ENCODE data around the gene ETV6. TPM values are rescaled to one million over a fixed set of nuclear protein-coding genes. Genes with fewer than 3 reads are reported as not detected.

Gene ETV6
- total RNA-seq, 1 donor = 11.2 TPM

- no peak for TF ChIP-seq CTCF (IDR thresholded peaks at IDR 0.05; ENCODE audit: insufficient read depth, low read depth, low read length)
- H3K4me3 ChIP-seq (ENCODE audit: low read depth, low read length) = no peak overlapping the region
- peak; percentile 50 for DNase-seq (ENCODE audit: low read depth)
These were observed 95.6 kb downstream of the ETV6 start for GRCh38 chr12:11745113-11745512.

- no peak for TF ChIP-seq CTCF (IDR thresholded peaks at IDR 0.05; ENCODE audit: insufficient read depth, low read depth, low read length)
- DNase-seq (ENCODE audit: low read depth) = peak; percentile 86
- no peak overlapping the region for H3K4me3 ChIP-seq (ENCODE audit: low read depth, low read length)
These were observed 96.7 kb downstream of the ETV6 start for GRCh38 chr12:11746024-11746771.

DNA sequence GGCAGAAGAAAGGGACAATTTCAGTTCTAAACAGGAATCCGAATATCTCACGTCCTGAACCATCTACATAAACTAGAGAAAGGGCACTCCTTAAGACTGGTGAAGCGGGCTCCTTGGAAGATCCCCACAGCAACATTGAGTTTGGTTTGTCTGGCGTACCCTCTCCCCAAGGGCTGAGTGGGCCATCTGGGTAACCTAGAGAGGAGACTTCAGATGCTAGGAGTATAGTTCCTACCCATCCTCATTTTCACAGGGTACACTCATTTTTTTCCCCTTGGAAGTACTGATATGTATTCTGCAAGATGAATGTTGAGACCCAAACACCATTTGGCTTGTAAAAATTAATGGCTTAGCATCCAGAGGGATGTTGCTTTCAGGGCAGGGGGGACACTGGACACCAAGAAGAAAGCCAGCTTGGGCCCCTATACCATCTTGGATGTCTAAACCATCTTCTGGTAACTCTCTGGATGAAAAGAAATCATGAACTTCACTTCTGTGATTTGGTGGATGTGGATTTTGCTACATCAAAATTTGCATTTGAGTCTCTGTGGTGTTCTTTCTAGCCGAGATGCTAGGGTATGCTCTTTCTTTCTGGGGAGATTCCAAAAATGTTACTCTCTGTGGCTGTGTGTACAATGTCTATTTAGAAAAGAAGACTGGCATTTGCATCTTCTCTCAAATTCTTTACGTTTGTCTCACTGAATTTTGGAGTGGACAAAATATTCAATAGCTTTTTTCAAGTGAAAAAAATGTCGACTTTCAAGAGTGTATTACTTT is 97.7 kb downstream of the ETV6 start:
- no peak for DNase-seq (ENCODE audit: low read depth)
- no peak overlapping the region for H3K4me3 ChIP-seq (ENCODE audit: low read depth, low read length)
- no peak for TF ChIP-seq CTCF (IDR thresholded peaks at IDR 0.05; ENCODE audit: insufficient read depth, low read depth, low read length)

DNA sequence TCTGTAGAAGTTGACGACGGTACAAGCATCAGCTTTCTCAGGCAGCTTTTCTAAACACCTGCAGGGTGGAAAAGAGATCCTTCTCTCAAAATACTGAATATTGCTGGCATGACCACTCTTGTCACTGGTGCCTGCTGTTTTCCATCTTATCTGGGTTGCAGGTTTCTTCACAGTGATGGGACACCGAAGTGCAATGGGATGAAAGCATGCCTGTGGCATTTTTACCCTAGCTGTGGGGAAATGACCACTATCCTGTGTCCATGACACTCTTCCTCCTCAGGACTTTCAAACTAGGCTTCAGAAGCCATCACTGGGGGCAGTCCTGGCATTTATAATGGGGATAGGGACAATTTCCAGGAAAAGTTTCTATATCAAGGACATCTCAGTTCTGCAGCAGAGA is 98.5 kb downstream of the ETV6 start:
- DNase-seq (ENCODE audit: low read depth) = no peak
- no peak for TF ChIP-seq CTCF (IDR thresholded peaks at IDR 0.05; ENCODE audit: insufficient read depth, low read depth, low read length)
- H3K4me3 ChIP-seq (ENCODE audit: low read depth, low read length) = no peak overlapping the region

- TF ChIP-seq CTCF (IDR thresholded peaks at IDR 0.05; ENCODE audit: insufficient read depth, low read depth, low read length) = no peak
- no peak overlapping the region for H3K4me3 ChIP-seq (ENCODE audit: low read depth, low read length)
- DNase-seq (ENCODE audit: low read depth) = no peak
These were observed 99.4 kb downstream of the ETV6 start for GRCh38 chr12:11748903-11749302.

GRCh38 chr12:11749943-11750690 is 100.6 kb downstream of the ETV6 start:
- DNase-seq (ENCODE audit: low read depth) = no peak
- no peak overlapping the region for H3K4me3 ChIP-seq (ENCODE audit: low read depth, low read length)
- TF ChIP-seq CTCF (IDR thresholded peaks at IDR 0.05; ENCODE audit: insufficient read depth, low read depth, low read length) = no peak
